AG04449 (cell line): ENCODE measurements around the gene GFER.

Experiments used
- CTCF ChIA-PET: fragments of 350-600 bp; formaldehyde crosslinking; extraction: SDS; loops from one replicate; lab custom pipeline; 2021; ENCODE audit warnings: antibody characterized with exemption; lab: Yijun Ruan, JAX
- POLR2A ChIA-PET: fragments of 400-600, 350-600 bp; formaldehyde crosslinking; extraction: SDS; loops from one replicate; lab custom pipeline; 2020; ENCODE audit warnings: antibody characterized with exemption, inconsistent platforms; lab: Yijun Ruan, JAX
- DNase-seq: peaks from one replicate; pipeline ENCODE4 v3.0.0-alpha.2; 2010; ENCODE audit warnings: low read depth, low spot score
- H3K4me3 ChIP-seq: 2 replicates; pipeline ENCODE4 v1.5.1; 2011; ENCODE audit warnings: low read depth, mild to moderate bottlenecking, control low read depth, low read length
- TF ChIP-seq, protein P1 (sequence below): IDR thresholded peaks from one replicate; pipeline ENCODE4 v1.5.1; 2011; ENCODE audit warnings: mild to moderate bottlenecking, moderate library complexity, low read length, control low read depth, inconsistent platforms; ENCODE audit not compliant: insufficient read depth; ENCODE audit errors: missing control alignments

The GFER gene

DNA sequence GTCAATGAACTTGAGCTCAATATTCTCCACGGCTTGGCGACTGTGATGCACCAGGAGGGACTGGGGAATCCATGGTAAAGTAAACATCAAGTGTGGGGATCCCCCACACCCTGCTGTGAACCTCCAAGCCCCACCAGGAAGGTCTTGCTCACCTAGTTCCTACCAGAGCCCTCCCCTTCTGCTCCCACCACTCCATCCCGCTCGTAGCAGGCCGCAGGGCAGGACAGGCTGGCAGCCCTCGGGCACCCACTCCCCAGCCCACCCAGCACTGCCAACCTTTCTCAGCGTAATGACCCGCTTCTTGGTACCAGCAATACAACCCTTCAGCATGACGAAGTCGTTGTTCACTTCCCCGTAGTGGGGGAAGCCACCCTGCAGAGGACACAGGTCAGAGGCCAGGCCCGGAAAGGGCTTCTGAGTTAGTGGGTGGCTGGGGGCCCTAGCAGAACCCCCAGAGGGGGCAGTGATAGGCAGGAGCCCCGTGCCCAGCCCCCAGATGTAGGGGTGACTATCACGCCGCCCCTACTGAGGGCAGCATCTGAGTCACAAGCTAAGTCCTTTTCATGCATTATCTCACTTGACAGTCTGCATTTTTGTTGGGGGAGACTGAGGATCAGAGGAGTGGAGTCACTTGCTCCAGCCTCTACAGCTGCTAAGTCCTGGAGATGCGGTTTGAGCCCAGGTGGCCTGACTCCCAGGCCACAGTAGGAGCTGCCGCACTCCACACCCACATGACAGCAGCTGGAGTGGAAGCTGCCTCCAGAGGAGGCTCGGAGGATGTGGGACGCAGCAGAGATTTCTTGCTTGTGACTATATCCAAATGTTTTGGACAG lies 38.2 kb upstream of the GFER start:
- TF ChIP-seq, protein P1, sequence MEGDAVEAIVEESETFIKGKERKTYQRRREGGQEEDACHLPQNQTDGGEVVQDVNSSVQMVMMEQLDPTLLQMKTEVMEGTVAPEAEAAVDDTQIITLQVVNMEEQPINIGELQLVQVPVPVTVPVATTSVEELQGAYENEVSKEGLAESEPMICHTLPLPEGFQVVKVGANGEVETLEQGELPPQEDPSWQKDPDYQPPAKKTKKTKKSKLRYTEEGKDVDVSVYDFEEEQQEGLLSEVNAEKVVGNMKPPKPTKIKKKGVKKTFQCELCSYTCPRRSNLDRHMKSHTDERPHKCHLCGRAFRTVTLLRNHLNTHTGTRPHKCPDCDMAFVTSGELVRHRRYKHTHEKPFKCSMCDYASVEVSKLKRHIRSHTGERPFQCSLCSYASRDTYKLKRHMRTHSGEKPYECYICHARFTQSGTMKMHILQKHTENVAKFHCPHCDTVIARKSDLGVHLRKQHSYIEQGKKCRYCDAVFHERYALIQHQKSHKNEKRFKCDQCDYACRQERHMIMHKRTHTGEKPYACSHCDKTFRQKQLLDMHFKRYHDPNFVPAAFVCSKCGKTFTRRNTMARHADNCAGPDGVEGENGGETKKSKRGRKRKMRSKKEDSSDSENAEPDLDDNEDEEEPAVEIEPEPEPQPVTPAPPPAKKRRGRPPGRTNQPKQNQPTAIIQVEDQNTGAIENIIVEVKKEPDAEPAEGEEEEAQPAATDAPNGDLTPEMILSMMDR: no peak
- no peak overlapping the region for H3K4me3 ChIP-seq
- no peak for DNase-seq
- ChIA-PET CTCF (interaction anchor here (1.4 to 2.3 kb wide), 2 partner anchors 17 to 19 kb away, joined by 3 to 14 read pairs; partner anchors contain the start of gene RPS2), POLR2A (interaction anchor here (4.7 kb wide), 1 partner anchor 19 kb away, joined by 45 read pairs; the partner anchor contains the start of gene RPS2)

DNA sequence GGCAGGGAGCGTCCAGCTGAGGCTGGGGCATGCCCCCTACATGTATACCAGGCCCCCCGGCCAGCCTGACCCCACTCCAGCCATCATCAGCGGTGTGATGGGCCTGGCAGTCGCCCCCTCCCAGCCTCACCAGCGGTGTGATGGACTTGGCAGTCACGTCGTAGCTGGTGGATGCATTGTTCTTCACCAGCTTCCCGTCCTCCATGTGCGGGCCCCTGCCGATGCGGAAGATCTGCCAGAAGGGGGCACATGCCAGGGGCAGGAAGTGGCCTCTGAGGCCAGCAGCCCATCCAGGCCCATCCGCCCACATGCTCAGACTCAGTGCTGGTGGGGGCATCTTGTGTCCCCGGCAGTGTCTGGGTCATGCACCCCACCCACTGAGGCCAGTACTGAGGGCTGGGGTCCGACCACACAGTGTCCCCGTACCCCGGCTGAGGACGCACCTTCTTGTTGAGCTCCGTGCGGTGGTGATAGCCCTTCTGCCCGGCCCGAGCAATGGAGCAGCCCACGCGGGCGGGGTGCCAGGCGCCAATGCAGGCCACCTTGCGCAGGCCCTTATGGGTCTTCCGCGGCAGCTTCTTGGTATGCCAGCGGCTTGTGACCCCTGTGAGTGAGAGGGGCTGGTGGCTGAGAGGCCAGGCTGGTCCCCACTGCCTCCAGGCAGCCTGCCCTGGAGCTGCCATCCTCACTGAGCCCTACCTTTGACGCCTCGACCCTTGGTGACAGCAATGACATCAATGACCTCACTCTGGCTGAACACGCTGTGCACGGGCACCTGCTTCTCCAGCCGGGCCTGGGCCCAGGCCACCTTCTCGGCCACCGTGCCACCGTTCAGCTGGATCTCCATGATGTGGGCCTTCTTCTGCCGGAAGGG lies 37.3 kb upstream of the GFER start:
- H3K4me3 ChIP-seq: no peak overlapping the region
- ChIA-PET CTCF (interaction anchor here (1.4 to 2.3 kb wide), 2 partner anchors 17 to 18 kb away, joined by 3 to 14 read pairs; partner anchors contain the start of gene RPS2), POLR2A (interaction anchor here (4.7 kb wide), 1 partner anchor 18 kb away, joined by 45 read pairs; the partner anchor contains the start of gene RPS2)
- no peak for DNase-seq
- TF ChIP-seq, protein P1: no peak

DNA sequence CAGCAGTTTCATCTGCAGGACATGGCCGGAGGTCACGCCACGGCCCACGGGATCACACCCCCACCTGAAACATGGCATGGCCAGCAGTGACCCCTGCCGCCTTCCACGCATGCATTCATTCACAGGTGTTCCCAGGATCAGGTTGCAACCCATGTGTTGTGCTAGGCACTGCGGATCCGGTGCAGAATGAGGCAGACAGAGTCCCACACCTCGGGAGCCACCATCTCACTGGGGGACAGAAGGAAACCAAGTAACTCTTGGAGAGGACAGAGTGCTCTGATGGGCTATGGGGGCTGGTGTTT lies 36.7 kb upstream of the GFER start:
- TF ChIP-seq, protein P1: no peak
- no peak for DNase-seq
- ChIA-PET CTCF (no interaction called here), POLR2A (interaction anchor here (4.7 kb wide), 1 partner anchor 17 kb away, joined by 45 read pairs; the partner anchor contains the start of gene RPS2)
- no peak overlapping the region for H3K4me3 ChIP-seq

DNA sequence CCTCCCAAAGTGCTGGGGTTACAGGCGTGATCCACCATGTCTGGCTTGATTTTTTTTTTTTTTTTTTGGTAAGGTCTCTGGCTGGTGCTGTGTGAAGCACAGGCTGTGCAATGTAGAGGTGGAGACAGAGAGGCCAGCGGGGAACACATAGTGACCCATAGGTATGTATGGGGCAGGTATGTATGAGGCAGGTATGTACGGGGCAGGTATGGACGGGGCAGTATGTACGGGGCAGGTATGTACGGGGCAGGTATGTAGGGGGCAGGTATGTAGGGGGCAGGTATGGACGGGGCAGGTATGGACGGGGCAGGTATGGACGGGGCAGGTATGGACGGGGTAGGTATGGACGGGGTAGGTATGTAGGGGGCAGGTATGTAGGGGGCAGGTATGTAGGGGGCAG lies 34.5 kb upstream of the GFER start:
- DNase-seq: no peak
- H3K4me3 ChIP-seq: no peak overlapping the region
- POLR2A ChIA-PET: no interaction called here
- TF ChIP-seq, protein P1: no peak
- CTCF ChIA-PET: interaction anchor here (1.6 kb wide), 1 partner anchor 21 kb away, joined by 5 read pairs; no protein-coding TSS in a partner anchor

DNA sequence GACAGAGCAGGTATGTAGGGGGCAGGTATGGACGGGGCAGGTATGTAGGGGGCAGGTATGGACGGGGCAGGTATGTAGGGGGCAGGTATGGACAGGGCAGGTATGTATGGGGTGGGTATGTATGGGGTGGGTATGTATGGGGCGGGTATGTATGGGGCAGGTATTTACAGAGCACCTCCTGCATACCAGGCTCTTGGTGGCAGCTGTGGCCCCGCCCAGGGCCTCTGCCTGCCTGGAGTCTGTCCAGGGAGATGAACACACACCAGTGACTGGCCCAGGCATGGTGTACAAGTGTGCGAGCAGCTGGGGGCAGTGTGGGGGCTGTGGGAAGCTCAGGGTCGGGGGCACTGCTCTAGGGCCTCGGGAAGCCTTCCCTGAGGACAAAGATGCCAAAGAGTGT lies 33.9 kb upstream of the GFER start:
- DNase-seq: no peak
- no peak overlapping the region for H3K4me3 ChIP-seq
- TF ChIP-seq, protein P1: no peak
- ChIA-PET CTCF (interaction anchor here (1.6 kb wide), 1 partner anchor 21 kb away, joined by 5 read pairs; no protein-coding TSS in a partner anchor), POLR2A (interaction anchor here (1.3 kb wide), 1 partner anchor 205 kb away, joined by 4 read pairs; the partner anchor contains the start of gene TRAF7)
